Ureter (tissue), 1 donor: ENCODE data around the gene CAMP. TPM values are rescaled to one million over a fixed set of nuclear protein-coding genes. Genes with fewer than 3 reads are reported as not detected.
"Not testable (repeated sequence)": the region's sequence is repeated elsewhere in the genome, so short reads cannot be mapped to it uniquely, and the experiment has no call there.

ENCODE experiments used
- DNase-seq: peaks from one replicate; pipeline ENCODE4 v3.0.0-alpha.2; 2020; ENCODE audit warnings: low spot score
- total RNA-seq: library from RNA; stranded (reverse); gene quantifications from one replicate; pipeline ENCODE4 v1.2.4, GENCODE V29; 2023
- donor health status: DM: yes; HTN: yes; CAD: no.

CAMP gene, protein sequence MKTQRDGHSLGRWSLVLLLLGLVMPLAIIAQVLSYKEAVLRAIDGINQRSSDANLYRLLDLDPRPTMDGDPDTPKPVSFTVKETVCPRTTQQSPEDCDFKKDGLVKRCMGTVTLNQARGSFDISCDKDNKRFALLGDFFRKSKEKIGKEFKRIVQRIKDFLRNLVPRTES
- 2.0 TPM for total RNA-seq

DNA sequence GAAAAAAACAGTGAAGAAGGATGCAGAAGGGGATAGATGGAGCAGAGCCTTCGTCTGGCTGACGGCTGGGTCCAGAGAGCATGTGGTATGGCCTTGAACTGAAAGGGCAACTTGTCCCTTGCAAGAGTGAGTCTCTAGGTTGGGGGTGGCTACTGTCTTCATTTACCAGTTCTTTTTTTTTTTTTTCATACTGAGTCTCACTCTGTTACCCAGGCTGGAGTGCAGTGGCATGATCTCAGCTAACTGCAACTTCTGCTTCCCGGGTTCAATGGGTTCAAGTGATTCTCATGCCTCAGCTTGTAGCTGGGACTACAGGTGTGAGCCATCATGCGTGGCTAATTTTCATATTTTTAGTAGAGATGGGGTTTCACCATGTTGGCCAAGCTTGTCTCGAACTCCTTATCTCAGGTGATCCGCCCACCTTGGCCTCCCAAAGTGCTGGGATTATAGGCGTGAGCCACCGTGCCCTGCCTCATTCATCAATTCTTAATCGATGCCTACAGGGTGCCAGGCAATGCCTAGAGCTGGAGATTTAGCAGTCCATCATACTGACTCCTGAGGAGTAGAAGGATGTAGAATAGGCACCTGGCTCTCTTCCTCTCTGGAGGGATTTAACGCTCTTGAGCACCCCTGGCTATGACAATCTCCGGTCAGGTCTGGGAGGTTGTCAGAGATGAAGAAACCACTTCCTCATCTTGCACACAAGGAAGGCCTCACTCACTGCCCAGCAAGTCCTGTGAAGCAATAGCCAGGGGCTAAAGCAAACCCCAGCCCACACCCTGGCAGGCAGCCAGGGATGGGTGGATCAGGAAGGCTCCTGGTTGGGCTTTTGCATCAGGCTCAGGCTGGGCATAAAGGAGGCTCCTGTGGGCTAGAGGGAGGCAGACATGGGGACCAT is at the start of gene CAMP:
TSS of gene CAMP (plus strand) at position 880 of the 898 bp plus-strand sequence. CDS start at position 897, 17 bp downstream.
- DNase-seq = peak; percentile 85

DNA sequence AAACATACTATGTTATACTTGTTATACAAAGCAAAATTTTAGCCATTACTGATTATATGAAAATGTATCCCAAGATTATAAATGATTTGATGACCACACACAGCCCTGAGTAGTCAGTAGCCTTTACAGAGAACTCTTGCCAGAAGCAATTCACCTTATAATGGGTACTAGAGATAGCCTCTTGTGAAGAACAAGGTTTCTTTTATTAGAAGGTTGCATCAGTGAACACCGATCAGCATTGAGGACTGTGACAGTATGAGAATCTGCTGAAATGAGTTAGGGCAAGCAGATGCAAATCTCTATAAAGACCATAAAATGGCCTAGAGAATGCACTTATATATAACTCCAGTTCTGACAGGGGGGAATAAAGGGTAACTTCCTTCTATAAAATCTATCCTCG is 45.2 kb upstream of the CAMP start:
- no peak for DNase-seq

DNA sequence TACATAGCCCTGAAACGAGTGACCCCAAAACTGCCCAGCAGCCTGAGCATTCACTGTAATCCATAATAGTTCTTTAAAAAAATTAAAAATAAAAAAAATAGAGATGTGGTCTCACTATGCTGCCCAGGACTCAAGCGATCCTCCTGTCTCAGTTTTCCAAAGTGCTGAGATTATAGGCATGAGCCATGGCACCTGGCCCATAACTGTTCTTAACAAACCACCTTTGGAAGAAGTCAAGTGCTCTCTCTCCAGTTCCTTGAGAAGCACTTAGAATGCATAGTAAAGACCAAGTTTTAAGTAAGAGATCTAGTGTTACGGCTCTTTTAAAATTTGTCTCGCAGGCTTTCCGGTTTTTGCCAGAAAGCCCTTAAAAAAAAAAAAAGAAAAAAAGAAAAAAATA is 43.3 kb upstream of the CAMP start:
- no peak for DNase-seq

DNA sequence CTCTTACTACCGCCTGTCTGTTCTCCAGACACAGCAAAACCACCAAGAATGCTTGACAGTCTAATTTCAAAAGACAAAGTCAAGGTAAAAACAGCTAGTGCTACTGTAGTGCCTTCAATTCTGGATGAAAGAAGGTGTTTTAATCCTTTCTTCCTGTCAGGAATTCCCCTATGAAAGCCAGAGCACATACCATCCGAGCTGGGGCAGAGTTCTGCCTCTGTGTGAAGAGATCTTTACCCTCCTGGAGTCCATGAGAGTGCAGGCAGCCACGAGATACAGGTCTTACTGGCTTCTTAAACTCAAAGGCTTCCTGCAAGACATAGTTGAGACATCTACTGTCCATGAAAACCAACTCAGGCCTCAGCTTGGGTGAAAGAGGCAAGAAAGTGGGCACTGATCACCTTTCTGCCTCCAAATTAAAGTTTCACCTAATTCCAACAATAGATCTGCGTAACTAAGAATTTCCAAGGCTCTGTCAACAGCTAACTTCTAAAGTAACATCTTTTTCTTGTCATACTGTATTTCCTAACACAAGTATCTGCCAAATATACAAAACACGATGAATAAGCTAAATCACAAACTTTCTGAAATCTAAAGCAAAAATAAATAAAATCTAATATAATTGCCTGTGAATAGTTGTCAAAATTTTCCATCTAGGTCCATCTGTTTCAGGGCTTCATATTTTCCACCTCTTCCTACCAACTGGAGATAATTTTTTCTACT is 42.6 kb upstream of the CAMP start:
- DNase-seq = no peak

DNA sequence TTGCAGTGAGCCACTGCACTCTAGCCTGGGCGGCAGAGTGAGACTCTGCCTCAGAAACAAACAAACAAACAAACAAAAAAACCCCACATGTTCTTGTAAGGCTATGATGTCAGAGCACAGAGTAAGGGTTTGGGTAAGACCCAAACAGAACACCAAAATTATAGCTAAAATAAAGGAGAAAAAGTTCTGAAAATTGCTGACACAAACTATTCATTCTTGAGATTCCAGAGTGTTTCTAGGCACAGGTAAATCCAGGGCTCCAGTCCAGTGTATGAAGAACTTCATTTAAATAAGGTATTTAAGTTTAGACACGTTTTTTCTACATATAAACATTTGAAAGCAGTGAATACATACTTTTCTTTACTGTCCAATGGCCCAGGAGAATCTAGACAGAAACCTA is 39.0 kb upstream of the CAMP start:
- DNase-seq = no peak

DNA sequence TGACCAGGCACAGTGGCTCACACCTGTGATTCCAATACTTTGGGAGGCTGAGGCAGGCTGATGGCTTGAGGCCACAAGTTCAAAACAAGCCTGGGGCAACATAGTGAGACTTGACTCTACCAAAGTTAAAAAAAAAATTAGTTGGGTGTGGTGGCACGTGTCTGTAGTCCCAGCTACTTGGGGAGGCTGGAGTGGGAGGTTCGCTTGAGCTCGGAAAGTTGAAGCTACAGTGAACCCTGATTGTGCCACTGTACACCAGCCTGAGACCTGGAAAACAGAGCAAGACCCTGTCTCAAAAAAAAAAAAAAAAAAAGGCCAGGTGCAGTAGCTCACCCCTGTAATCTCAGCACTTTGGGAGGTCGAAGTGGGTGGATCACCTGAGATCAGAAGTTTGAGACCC is 38.2 kb upstream of the CAMP start:
- DNase-seq = no peak

DNA sequence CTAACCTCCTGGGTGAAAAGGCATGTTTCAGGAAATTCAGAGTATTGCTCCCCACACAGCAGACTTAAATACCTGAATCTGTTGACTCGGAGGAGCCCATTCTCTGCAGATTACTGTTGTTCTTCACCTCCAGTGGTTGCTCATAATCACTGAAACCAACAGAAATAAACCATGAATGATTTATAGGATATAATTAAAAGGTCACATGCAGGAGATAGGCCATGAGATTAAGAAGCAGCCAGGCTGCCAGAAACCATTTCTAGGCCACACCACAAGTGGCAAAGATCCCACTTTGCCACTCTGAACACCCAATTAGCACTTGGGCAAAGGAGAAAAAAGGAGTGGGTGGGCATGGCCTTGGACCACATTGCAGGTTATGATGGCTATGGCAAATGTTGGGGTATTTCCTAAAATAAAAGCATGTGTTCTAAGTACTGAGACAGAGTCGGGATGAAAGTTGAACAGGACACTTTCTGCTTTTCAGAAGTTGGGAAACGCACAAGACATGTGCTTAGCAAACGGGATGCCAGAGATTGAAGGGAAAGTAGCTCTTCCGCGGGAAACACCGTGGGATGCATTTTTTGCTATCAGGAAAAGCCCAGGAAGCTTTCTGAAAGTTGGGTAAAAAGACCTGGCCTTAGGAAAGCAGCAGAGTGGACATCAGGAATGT is 36.5 kb upstream of the CAMP start:
- DNase-seq = no peak

DNA sequence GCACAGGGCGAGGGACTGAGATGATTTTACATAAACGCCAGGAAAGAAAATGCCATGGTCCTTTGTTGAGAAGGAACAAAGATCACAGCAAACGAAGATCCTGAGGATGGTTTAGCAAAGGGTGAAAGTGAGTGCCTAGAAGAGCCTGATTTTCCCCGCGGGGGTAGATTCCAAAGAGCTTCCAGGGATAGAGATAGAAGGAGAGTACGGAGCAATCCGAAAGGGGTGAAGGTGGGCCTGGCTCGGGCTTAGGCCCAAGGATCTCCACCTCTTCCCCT is 36.1 kb upstream of the CAMP start:
- DNase-seq = no peak

DNA sequence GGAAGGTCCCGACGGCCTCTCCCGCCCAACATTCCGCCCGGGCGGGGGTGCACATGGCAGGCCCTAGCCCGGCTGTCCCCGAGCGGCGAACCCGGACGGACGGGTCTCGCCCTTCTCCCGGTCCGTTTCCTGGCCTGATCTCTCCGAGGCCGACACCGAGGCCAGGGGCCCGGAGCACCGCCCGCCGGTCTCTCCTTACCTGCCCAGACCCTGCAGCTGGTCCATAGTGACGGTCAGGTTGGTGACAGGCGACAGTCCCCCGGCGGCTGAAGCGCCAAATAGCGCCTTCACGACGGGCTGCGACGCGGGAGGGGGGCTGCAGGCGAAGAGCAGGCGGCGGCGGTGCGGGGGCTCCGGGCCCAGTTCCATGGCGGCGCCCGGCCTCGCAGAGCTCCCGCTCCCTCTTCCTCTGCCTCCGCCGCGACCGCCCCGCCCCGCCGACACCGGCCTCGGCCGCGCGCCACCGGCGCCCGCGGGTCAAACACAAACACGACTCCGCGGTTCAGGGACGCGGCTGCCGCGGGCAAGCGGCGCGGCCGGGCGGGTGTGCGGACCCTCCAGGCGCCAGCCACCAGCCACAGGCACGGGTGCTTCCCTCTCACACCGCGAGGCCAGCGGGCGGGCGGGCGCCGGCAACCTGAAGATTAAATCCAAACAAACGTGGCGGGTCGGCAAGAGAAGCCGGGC is 35.6 kb upstream of the CAMP start:
- DNase-seq = peak; percentile 65

DNA sequence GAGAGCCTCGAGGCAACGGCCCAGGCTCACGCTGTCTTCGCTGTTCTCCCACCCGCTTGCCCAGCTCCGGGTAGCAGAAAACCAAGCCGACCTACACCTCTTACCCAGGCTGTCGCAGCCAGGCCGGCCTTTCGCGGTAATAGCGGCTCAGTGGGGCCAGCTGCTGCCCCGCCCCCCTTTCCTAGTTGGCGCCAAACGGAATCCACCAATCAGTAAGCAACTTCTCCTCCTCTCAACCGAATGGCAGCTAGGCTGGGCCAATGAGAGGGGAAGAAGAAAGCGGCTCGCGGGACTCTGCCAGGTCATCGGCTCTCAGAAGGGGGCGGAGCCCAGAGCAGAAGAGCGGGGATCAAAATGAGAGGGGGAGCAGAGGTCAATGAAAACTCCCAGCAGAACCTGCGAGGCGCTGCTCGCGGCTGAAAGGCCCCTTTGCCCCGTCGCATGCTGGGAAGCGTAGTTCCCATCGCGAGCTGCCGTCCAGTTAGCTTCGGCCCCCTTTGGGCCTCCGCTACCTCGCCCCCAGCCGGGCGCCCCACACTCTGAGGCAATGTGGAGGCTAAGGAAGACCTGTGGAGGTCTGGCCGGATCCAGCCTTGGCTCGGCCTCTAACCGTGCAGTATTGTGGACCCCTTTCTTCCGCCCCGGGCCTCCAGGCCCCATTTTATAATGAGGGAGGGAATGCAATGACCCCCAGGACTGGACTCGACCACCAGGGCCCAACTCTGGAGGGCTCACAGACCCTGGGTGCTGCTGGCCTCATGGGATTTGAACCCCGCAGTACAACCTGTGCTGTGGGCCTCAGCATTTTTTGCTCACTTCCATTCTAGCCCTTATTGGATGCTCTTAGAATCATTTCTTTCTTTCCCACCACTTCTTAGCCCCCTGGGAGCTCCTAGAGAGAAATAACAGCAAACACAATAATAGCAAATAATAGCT is 34.8 kb upstream of the CAMP start, which contains the start of gene CDC25A:
TSS of gene CDC25A (minus strand) at position 152 of the 936 bp plus-strand sequence. CDS start 470 bp downstream, outside the sequence.
- DNase-seq = peak; percentile 97

DNA sequence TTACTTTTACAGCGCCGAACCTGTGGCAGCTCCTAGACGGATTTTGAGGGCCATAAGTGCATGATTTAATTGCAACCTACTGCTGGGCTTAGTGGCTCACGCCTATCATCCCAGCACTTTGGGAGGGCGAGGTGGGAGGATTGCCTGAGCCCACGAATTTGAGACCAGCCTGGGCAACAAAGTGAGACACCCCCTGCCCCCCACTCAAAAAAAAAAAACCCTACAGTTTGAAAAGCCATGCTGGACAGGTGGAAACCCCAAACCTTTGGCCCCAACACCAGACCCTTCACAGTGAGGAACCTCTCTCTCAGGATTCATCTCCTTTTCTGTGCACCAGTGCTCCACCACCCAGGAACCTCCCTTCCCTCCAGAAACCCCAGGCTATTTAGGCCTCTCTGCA is 34.0 kb upstream of the CAMP start:
- DNase-seq = no peak

DNA sequence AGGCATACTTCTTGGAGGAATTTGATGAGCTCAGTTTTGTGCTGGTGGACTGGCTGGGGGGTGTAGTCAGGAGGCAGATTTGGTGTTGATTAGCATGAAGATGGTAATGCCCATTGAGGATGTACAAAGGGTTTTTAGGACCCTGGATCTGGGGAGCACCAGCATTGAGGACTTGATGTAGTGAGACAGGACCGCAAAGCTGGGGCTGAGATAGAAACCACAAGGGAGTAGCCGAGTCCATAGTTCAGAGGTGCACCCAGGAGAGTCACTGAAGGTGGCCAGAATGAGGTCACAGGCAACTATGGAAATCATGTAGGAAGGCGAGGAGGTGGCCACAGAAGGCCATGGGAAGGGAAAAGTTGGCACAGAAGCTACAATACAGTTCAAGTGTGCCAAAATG is 32.4 kb upstream of the CAMP start:
- DNase-seq = no peak

DNA sequence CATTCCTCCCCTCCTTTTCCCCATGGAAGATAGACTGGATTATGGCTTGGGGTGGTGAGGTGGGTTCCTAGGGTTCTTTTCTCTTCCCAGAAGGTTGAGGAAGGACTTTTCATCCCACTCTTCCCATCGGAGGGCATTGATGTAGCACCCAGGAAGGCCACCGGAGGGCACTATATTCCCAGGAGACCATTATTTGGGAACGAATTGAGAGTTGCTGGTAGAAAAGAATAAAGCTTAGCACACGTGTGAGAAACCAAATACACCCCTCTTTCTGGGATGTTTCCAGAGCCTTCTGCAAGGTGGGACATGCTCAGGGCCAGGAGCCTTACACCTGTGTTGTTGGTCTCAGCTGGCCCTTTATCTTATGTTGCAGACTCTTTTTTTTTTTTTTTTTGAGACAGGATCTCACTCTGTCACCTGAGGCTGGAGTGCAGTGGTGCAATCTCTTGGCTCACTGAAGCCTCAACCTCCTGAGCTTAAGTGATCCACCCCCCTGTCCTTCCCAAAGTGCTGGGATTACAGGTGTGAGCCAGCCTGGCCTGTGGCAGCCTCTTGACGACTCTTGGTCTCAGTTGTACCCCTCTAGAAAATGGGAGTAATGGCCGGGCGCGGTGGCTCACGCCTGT is 28.7 kb upstream of the CAMP start:
- DNase-seq = peak; percentile 63

DNA sequence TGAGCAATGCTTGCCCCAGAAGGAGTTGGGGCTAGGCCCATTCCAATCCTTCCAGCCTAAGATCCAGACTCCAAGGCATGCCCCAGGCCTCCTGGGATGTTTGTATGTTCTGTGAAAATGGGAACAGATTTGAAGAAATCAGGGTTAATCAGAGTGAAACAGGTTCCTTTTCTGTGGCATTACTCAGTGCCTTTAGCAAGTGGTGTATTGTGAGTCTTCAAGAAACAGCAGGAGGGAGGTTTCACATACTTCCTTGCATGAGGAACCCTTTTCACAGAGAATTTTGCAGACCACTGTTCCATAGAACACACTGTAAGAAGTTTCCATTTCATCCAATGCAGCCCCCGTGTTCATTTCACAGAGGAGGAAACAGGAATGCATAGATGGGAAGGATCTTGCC is 26.7 kb upstream of the CAMP start:
- no peak for DNase-seq

DNA sequence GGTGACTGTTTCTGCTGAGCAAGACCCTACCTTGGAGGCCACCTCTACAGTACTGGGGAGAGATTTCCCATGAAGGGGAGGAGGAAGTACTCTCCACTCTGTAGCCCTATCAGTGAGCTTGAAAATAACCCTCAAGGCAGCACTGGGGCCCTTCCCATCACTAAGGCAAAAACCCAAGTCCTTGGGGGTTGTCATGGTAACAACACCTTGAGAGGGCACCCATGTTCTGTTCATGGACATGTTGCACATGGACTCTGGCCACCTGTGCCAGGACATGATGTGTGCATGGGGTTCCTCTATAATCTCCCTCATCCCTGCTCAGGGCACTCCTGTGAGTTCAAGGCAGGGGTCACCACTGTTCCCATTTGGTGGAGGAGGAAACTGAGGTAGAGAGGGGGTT is 24.2 kb upstream of the CAMP start:
- no peak for DNase-seq

DNA sequence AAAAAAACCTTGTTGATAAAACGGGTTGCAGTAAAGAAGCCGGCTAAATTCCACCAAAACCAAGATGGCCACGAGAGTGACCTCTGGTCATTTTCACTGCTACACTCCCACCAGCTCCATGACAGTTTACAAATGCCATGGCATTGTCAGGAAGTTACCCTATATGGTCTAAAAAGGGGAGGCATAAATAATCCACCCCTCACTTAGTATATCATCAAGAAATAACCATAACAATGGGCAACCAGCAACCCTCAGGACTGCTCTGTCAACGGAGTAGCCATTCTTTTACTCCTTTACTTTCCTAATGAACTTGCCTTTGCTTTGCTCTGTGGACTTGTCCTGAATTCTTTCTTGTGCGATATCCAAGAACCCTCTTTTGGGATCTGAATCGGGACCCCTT is 20.7 kb upstream of the CAMP start:
- no peak for DNase-seq

DNA sequence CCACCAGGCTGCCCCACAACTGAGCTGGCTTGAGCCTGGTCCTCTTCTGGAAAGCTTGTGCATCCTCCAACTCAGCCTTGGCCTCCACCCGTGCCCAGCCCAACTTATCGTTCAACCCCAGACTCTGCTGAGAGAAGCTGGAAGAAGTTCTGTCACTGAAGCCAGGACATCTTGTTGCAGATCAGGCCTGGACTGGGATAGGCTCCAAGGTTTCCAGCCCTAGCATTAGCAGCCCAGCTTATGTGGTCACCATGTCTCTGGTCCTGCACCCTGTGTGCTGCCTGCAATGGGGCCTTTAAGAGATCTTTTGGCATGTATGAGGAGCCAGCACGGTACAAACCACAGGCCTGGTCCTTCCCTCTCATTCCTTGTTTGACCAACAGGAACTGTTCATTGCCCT is 15.2 kb upstream of the CAMP start:
- DNase-seq = no peak

DNA sequence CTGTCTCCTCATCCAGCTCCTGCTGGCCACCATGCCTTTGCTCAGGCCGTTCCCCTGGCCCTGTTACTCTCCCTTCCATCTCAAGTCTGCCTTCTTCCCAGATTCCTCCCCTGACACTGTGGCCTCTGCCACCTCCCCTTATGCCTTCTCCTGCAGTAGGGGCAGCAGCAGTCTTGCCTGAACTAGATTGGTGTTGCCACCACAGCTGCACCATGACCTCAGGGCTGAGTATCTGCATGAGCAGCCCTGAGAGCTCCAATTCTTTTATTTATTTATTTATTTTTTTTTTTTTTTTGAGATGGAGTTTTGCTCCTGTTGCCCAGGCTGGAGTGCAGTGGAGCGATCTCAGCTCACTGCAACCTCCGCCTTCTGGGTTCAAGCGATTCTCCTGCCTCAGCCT is 13.8 kb upstream of the CAMP start:
- no peak for DNase-seq

DNA sequence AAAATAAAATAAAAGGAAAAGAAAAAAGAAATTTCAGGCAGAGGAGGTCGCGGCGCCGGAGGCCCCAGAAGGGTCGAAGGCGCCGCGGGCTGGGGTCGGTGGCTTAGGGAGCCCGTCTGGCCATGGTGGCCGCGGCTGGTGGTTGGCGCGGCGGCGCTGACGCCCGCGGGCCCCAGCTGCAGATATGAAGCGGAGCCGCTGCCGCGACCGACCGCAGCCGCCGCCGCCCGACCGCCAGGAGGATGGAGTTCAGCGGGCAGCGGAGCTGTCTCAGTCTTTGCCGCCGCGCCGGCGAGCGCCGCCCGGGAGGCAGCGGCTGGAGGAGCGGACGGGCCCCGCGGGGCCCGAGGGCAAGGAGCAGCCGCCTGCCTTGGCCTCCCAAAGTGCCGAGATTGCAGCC is 12.8 kb upstream of the CAMP start:
- not testable (repeated sequence) for DNase-seq

DNA sequence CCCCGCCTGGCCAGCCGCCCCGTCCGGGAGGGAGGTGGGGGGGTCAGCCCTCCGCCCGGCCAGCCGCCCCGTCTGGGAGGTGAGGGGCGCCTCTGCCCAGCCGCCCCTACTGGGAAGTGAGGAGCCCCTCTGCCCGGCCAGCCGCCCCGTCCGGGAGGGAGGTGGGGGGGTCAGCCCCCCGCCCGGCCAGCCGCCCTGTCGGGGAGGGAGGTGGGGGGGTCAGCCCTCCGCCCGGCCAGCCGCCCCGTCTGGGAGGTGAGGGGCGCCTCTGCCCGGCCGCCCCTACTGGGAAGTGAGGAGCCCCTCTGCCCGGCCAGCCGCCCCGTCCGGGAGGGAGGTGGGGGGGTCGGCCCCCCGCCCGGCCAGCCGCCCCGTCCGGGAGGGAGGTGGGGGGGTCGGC is 11.5 kb upstream of the CAMP start:
- DNase-seq = not testable (repeated sequence)
